GM23338 (cell line): ENCODE data around the gene TTC8. TPM values are rescaled to one million over a fixed set of nuclear protein-coding genes. Genes with fewer than 3 reads are reported as not detected.

Experiments
- ATAC-seq: fragments of 200-7000 bp; cut with Tn5 transposase; 3 replicates; pipeline ENCODE4 v1.9.1; 2020
- DNase-seq: peaks from one replicate; pipeline ENCODE4 v3.0.0-alpha.2; 2015; ENCODE audit warnings: low spot score
- H2AFZ ChIP-seq: fragments of 200-600 bp; sonication (generic); 2 replicates; pipeline ENCODE4 v1.8.0; 2016; ENCODE audit warnings: antibody characterized with exemption, mild to moderate bottlenecking, moderate library complexity
- H3F3A ChIP-seq: fragments of 200-600 bp; sonication (generic); replicated peaks from 2 replicates; pipeline ENCODE4 v1.8.0; 2017; ENCODE audit warnings: antibody characterized with exemption, mixed run types, low read depth
- H3K27ac ChIP-seq: fragments of 200-600 bp; sonication (generic); 2 replicates; pipeline ENCODE4 v1.6.1; 2016; ENCODE audit warnings: low read depth
- H3K27me3 ChIP-seq: fragments of 200-600 bp; sonication (generic); 2 replicates; pipeline ENCODE4 v1.8.0; 2016; ENCODE audit warnings: mild to moderate bottlenecking, mixed run types, moderate library complexity; ENCODE audit not compliant: insufficient read depth
- H3K36me3 ChIP-seq: fragments of 200-600 bp; sonication (generic); 2 replicates; pipeline ENCODE4 v1.8.0; 2016; ENCODE audit warnings: mild to moderate bottlenecking; ENCODE audit not compliant: insufficient read depth
- H3K4me1 ChIP-seq: fragments of 200-600 bp; sonication (generic); 2 replicates; pipeline ENCODE4 v1.8.0; 2016; ENCODE audit warnings: mild to moderate bottlenecking, moderate library complexity; ENCODE audit not compliant: insufficient read depth
- H3K4me2 ChIP-seq: fragments of 200-600 bp; sonication (generic); 2 replicates; pipeline ENCODE4 v1.7.1; 2017; ENCODE audit warnings: mixed run types
- H3K4me3 ChIP-seq: fragments of 200-600 bp; sonication (generic); 2 replicates; pipeline ENCODE4 v1.6.1; 2016; ENCODE audit warnings: mixed run types
- H3K79me2 ChIP-seq: fragments of 200-600 bp; sonication (generic); replicated peaks from 2 replicates; pipeline ENCODE4 v1.8.0; 2017; ENCODE audit warnings: mild to moderate bottlenecking; ENCODE audit not compliant: insufficient read depth
- H3K9me2 ChIP-seq: fragments of 200-600 bp; sonication (generic); 2 replicates; pipeline ENCODE4 v1.8.0; 2017; ENCODE audit not compliant: insufficient read depth
- H4K20me1 ChIP-seq: fragments of 200-600 bp; sonication (generic); replicated peaks from 2 replicates; pipeline ENCODE4 v1.8.0; 2017; ENCODE audit warnings: mild to moderate bottlenecking; ENCODE audit not compliant: insufficient read depth
- H3K27ac Mint-ChIP-seq: 2 replicates; pipeline ENCODE4 v1.8.0; 2020; ENCODE audit warnings: inconsistent platforms, mild to moderate bottlenecking, moderate library complexity, mixed read lengths
- H3K27me3 Mint-ChIP-seq: 3 replicates; pipeline ENCODE4 v1.8.0; 2022; ENCODE audit warnings: low read depth, mild to moderate bottlenecking, moderate library complexity, mixed read lengths, inconsistent platforms; ENCODE audit not compliant: insufficient read depth, poor library complexity
- H3K36me3 Mint-ChIP-seq: 3 replicates; pipeline ENCODE4 v1.8.0; 2021; ENCODE audit warnings: low read depth, mild to moderate bottlenecking, inconsistent platforms, moderate library complexity, mixed read lengths
- H3K4me1 Mint-ChIP-seq: 3 replicates; pipeline ENCODE4 v1.8.0; 2020; ENCODE audit warnings: mild to moderate bottlenecking, inconsistent platforms, mixed read lengths
- H3K4me3 Mint-ChIP-seq: 3 replicates; pipeline ENCODE4 v1.8.0; 2021; ENCODE audit warnings: moderate library complexity, mild to moderate bottlenecking, inconsistent platforms, mixed read lengths
- H3K9me3 Mint-ChIP-seq: 3 replicates; pipeline ENCODE4 v1.8.0; 2020; ENCODE audit warnings: moderate library complexity, mild to moderate bottlenecking, inconsistent platforms, mixed read lengths
- CREB1 ChIP-seq: fragments of 250-450 bp; sonication (Bioruptor Pico); IDR thresholded peaks from 2 replicates; pipeline ENCODE4 v1.5.0; 2020; ENCODE audit warnings: low read depth, mild to moderate bottlenecking, moderate library complexity
- CTCF ChIP-seq, 2 experiments: fragments of 200-600 bp in 1 of 2; sonication (generic) in 1 of 2; conservative IDR thresholded peaks; 2 replicates each; pipeline versions ENCODE4 v1.5.1 to v1.6.1; 2016 to 2017; ENCODE audit warnings: antibody characterized with exemption in 2 of 2, low read depth in 2 of 2, mild to moderate bottlenecking in 2 of 2, moderate library complexity in 1 of 2
- ETS1 ChIP-seq: IDR thresholded peaks from 2 replicates; pipeline ENCODE4 v1.6.1; 2016; ENCODE audit warnings: antibody characterized with exemption
- EZH2 ChIP-seq: fragments of 200-600 bp; sonication (generic); IDR thresholded peaks from one replicate; pipeline ENCODE4 v1.8.0; 2017; ENCODE audit warnings: antibody characterized with exemption, mild to moderate bottlenecking, low read depth; ENCODE audit not compliant: unreplicated experiment
- EZH2phosphoT487 ChIP-seq: fragments of 200-600 bp; sonication (generic); IDR thresholded peaks from one replicate; pipeline ENCODE4 v1.8.1; 2018; ENCODE audit warnings: antibody characterized with exemption; ENCODE audit not compliant: unreplicated experiment
- JUNB ChIP-seq: IDR thresholded peaks from one replicate; pipeline ENCODE4 v1.6.1; 2016; ENCODE audit warnings: antibody characterized with exemption; ENCODE audit not compliant: unreplicated experiment
- NANOG ChIP-seq: IDR thresholded peaks from 2 replicates; pipeline ENCODE4 v1.6.1; 2016; ENCODE audit warnings: antibody characterized with exemption, borderline replicate concordance
- POLR2AphosphoS5 ChIP-seq: IDR thresholded peaks from 2 replicates; pipeline ENCODE4 v1.6.1; 2016; ENCODE audit warnings: antibody characterized with exemption, low read depth
- REST ChIP-seq: IDR thresholded peaks from one replicate; pipeline ENCODE4 v1.6.1; 2018; ENCODE audit warnings: antibody characterized with exemption; ENCODE audit not compliant: unreplicated experiment
- STAT1 ChIP-seq: IDR thresholded peaks from one replicate; pipeline ENCODE4 v1.6.1; 2016; ENCODE audit warnings: antibody characterized with exemption; ENCODE audit not compliant: unreplicated experiment
- ZNF114 ChIP-seq: fragments of 250-450 bp; sonication (Bioruptor Pico); IDR thresholded peaks from 2 replicates; pipeline ENCODE4 v1.5.0; 2020; ENCODE audit warnings: mild to moderate bottlenecking, moderate library complexity
- ZNF331 ChIP-seq: fragments of 250-450 bp; sonication (Bioruptor Pico); IDR thresholded peaks from 2 replicates; pipeline ENCODE4 v1.5.0; 2020; ENCODE audit warnings: low read depth, mild to moderate bottlenecking, moderate library complexity
- ZNF462 ChIP-seq: fragments of 250-450 bp; sonication (Bioruptor Pico); IDR thresholded peaks from 2 replicates; pipeline ENCODE4 v1.5.0; 2020; ENCODE audit warnings: mild to moderate bottlenecking, moderate library complexity
- polyA plus RNA-seq: library from polyadenylated mRNA; unstranded; fragments of >200 nt; fragmentation: Nextera tagmentation; extraction: Ambion mirVana; gene quantifications from 2 replicates; pipeline ENCODE4 v1.2.1, GENCODE V29; 2016
- total RNA-seq: library from RNA; depleted of rRNA; stranded (reverse); fragments of >200 nt; shearing (Covaris generic); gene quantifications from 2 replicates; pipeline ENCODE4 v1.2.3, GENCODE V29; 2014

TTC8 gene
- total and polyA plus RNA-seq, 2 experiments from 2014 or later: 7.5 to 10.5 TPM

- Histone ChIP-seq H3K4me2 (no peak overlapping the region), H3K27me3 (no peaks in the 10 kb centered on the region), H3K4me1 (0 out of 2 replicates have a peak, but pooled peaks cover 6% of the 10 kb centered on the region), H4K20me1 (no peaks in the 10 kb centered on the region), H3K79me2 (no peaks in the 10 kb centered on the region), H3K27ac (no peak overlapping the region), H2AFZ (no peak overlapping the region), H3F3A (no peaks in the 10 kb centered on the region), H3K4me3 (no peak overlapping the region), H3K36me3 (no peaks in the 10 kb centered on the region), H3K9me2 (no peaks in the 10 kb centered on the region)
- no peak overlapping the region for H3K4me3 Mint-ChIP-seq
- peaks cover 2% of the 10 kb centered on the region; the same call in 1 of the 3 replicates for H3K9me3 Mint-ChIP-seq
- no peak overlapping the region for H3K27ac Mint-ChIP-seq
- H3K27me3 Mint-ChIP-seq: no peaks in the 10 kb centered on the region
- H3K36me3 Mint-ChIP-seq: no peaks in the 10 kb centered on the region
- ATAC-seq (no peak), DNase-seq (no peak)
- TF ChIP-seq JUNB (no peak), ZNF114 (no peak), ZNF331 (CRISPR knock-in tag) (no peak), CREB1 (no peak), CTCF (conservative IDR thresholded peaks at IDR 0.05; ENCODE audit: low read depth in 2 of 2) (no peak), NANOG (no peak), ZNF462 (no peak), ETS1 (no peak), REST (no peak), EZH2 (no peak), EZH2phosphoT487 (no peak), POLR2AphosphoS5 (no peak), STAT1 (no peak)
- no peaks in the 10 kb centered on the region for H3K4me1 Mint-ChIP-seq
These were observed 76.7 kb downstream of the TTC8 start for GRCh38 chr14:88901189-88901588.
